HepG2 (cell line): Measurements from ENCODE around the gene HPD. TPM values are rescaled to one million over a fixed set of nuclear protein-coding genes. Genes with fewer than 3 reads are reported as not detected.

ENCODE experiments used
- ATF3 ChIP-seq: sonication (generic); formaldehyde crosslinking; IDR thresholded peaks from 2 replicates; pipeline ENCODE4 v1.4.0; 2020; ENCODE audit warnings: missing genetic modification reagents
- CBFB ChIP-seq: sonication (generic); formaldehyde crosslinking; IDR thresholded peaks from 2 replicates; pipeline ENCODE4 v1.4.0; 2020; ENCODE audit warnings: missing genetic modification reagents
- ELF3 ChIP-seq: IDR thresholded peaks from 2 replicates; pipeline ENCODE4 v1.6.1; 2016; ENCODE audit warnings: missing genetic modification reagents, missing compliant biosample characterization
- EP300 ChIP-seq, 3 experiments: sonication (generic) in 1 of 3; formaldehyde crosslinking in 1 of 3; IDR thresholded peaks; 2 replicates each; pipeline versions ENCODE4 v1.5.1 to v1.6.1; 2011 to 2020; ENCODE audit warnings: low read depth in 2 of 3, low read length in 2 of 3, borderline replicate concordance in 1 of 3, improper control_type of control experiment in 1 of 3, mild to moderate bottlenecking in 1 of 3, missing genetic modification reagents in 1 of 3, moderate library complexity in 1 of 3
- FOXP4 ChIP-seq: sonication (generic); formaldehyde crosslinking; IDR thresholded peaks from 2 replicates; pipeline ENCODE4 v1.4.0; 2020; ENCODE audit warnings: missing genetic modification reagents
- MTA1 ChIP-seq: sonication (generic); formaldehyde crosslinking; IDR thresholded peaks from 2 replicates; pipeline ENCODE4 v1.4.0; 2020; ENCODE audit warnings: missing genetic modification reagents, mild to moderate bottlenecking, borderline replicate concordance
- MXI1 ChIP-seq: IDR thresholded peaks from 3 replicates; pipeline ENCODE4 v1.6.1; 2012; ENCODE audit warnings: low read depth, low read length, inconsistent platforms, borderline replicate concordance
- NFKBIZ ChIP-seq: IDR thresholded peaks from 2 replicates; pipeline ENCODE4 v1.6.1; 2018; ENCODE audit warnings: missing genetic modification reagents, missing compliant biosample characterization
- PITX1 ChIP-seq: sonication (generic); formaldehyde crosslinking; IDR thresholded peaks from 2 replicates; pipeline ENCODE4 v1.5.1; 2020; ENCODE audit warnings: mild to moderate bottlenecking, missing genetic modification reagents
- POLR2AphosphoS5 ChIP-seq: IDR thresholded peaks from 2 replicates; pipeline ENCODE4 v1.6.1; 2012; ENCODE audit warnings: low read depth, low read length
- RXRB ChIP-seq: IDR thresholded peaks from 2 replicates; pipeline ENCODE4 v1.6.1; 2016; ENCODE audit warnings: borderline replicate concordance, missing genetic modification reagents, missing compliant biosample characterization
- SALL2 ChIP-seq: sonication (generic); formaldehyde crosslinking; IDR thresholded peaks from 2 replicates; pipeline ENCODE4 v1.8.1; 2023; ENCODE audit warnings: mild to moderate bottlenecking, missing genetic modification reagents, inconsistent platforms
- ZBTB39 ChIP-seq: sonication (generic); formaldehyde crosslinking; IDR thresholded peaks from 2 replicates; pipeline ENCODE4 v1.5.0; 2020; ENCODE audit warnings: missing genetic modification reagents
- ZMAT3 ChIP-seq: sonication (generic); formaldehyde crosslinking; conservative IDR thresholded peaks from 2 replicates; pipeline ENCODE4 v1.7.0; 2021; ENCODE audit warnings: missing genetic modification reagents
- ZNF160 ChIP-seq: sonication (generic); formaldehyde crosslinking; IDR thresholded peaks from 2 replicates; pipeline ENCODE4 v1.8.0; 2022; ENCODE audit warnings: mild to moderate bottlenecking, inconsistent platforms, missing genetic modification reagents
- ZNF280D ChIP-seq: sonication (generic); formaldehyde crosslinking; IDR thresholded peaks from 2 replicates; pipeline ENCODE4 v1.5.1; 2020; ENCODE audit warnings: mild to moderate bottlenecking, missing genetic modification reagents
- ZNF446 ChIP-seq: sonication (generic); formaldehyde crosslinking; IDR thresholded peaks from 2 replicates; pipeline ENCODE4 v1.5.0; 2020; ENCODE audit warnings: mild to moderate bottlenecking, missing genetic modification reagents
- ZNF501 ChIP-seq: sonication (generic); formaldehyde crosslinking; IDR thresholded peaks from 2 replicates; pipeline ENCODE4 v1.5.1; 2020; ENCODE audit warnings: mild to moderate bottlenecking, moderate library complexity, missing genetic modification reagents
- ZNF564 ChIP-seq: sonication (generic); formaldehyde crosslinking; IDR thresholded peaks from 2 replicates; pipeline ENCODE4 v1.8.1; 2023; ENCODE audit warnings: mild to moderate bottlenecking, missing genetic modification reagents
- ZNF614 ChIP-seq: IDR thresholded peaks from 2 replicates; pipeline ENCODE4 v1.6.1; 2018; ENCODE audit warnings: missing biosample characterization, missing genetic modification reagents, inconsistent platforms, borderline replicate concordance
- ZSCAN30 ChIP-seq: sonication (generic); formaldehyde crosslinking; IDR thresholded peaks from 2 replicates; pipeline ENCODE4 v1.5.0; 2020; ENCODE audit warnings: mild to moderate bottlenecking, missing genetic modification reagents
- polyA plus RNA-seq, 8 experiments: library from polyadenylated mRNA; depleted of rRNA in 3 of 8; stranded (reverse) in 7 of 8; unstranded in 1 of 8; fragments of >200 nt; fragmentation: Illumina TruSeq in 4 of 8; extraction: Trizol in 4 of 8; gene quantifications; 2 replicates each; pipeline versions ENCODE4 v1.2.1 to v1.2.3, GENCODE V29; 2011 to 2016; ENCODE audit warnings: low read depth in 4 of 8, missing spikeins in 1 of 8, mixed read lengths in 1 of 8; ENCODE audit not compliant: insufficient read depth in 1 of 8
- total RNA-seq, 5 experiments: library from RNA; depleted of rRNA; stranded (reverse); fragments of >200 nt; fragmentation: Illumina TruSeq; extraction: Trizol; gene quantifications; 2 replicates each; pipeline ENCODE4 v1.2.3, GENCODE V29; 2016; ENCODE audit warnings: low read depth in 1 of 5

HPD gene
- total and polyA plus RNA-seq, 2 of the 13 experiments (the other 11 are each of a cell fraction or from before 2014, with no cell fraction given) = 120 to 195 TPM

GRCh38 chr12:121796855-121797751 is 61.6 kb downstream of the HPD start (continued):
- peak; percentile 58; the same call in 1 of the 2 replicates for TF ChIP-seq FOXP4 (CRISPR knock-in tag)
- no peak for TF ChIP-seq ZNF446 (CRISPR knock-in tag)
- no peak for TF ChIP-seq ZBTB39
- peak; percentile 81 for TF ChIP-seq RXRB (CRISPR knock-in tag)
- peak; percentile 72; the same call in 1 of the 2 replicates for TF ChIP-seq ELF3 (CRISPR knock-in tag)
- TF ChIP-seq ZSCAN30 (CRISPR knock-in tag) = 0 out of 2 replicates have a peak, but pooled peaks have one; percentile 56
- peak; percentile 75; the same call in 1 of the 2 replicates for TF ChIP-seq ZNF501
- TF ChIP-seq ZNF614 (CRISPR knock-in tag) = peak; percentile 86; the same call in 1 of the 2 replicates
- TF ChIP-seq POLR2AphosphoS5 = peak; percentile 89
- TF ChIP-seq MXI1 = peak; percentile 93; the same call in 2 of the 3 replicates
- TF ChIP-seq ZMAT3 (CRISPR knock-in tag) = peak; percentile 68; the same call in 1 of the 2 replicates
- TF ChIP-seq NFKBIZ (CRISPR knock-in tag) = peak; percentile 64; the same call in 1 of the 2 replicates
- TF ChIP-seq ATF3 (CRISPR knock-in tag) = peak; percentile 56; the same call in 1 of the 2 replicates
- no peak for TF ChIP-seq ZNF564 (CRISPR knock-in tag)
- TF ChIP-seq ZNF160 (CRISPR knock-in tag) = no peak
- TF ChIP-seq EP300 (IDR thresholded peaks at IDR 0.05; ENCODE audit: low read depth in 2 of 2, low read length in 2 of 2) = peak; percentile 29 to 55; a peak in 3 of 4 replicates
- peak; percentile 53; the same call in 1 of the 2 replicates for TF ChIP-seq EP300 (CRISPR knock-in tag; IDR thresholded peaks at IDR 0.05; ENCODE audit: borderline replicate concordance)
- no peak; the same call in none of the 2 replicates for TF ChIP-seq SALL2
- TF ChIP-seq MTA1 = peak; percentile 73; the same call in 1 of the 2 replicates
- 0 out of 2 replicates have a peak, but pooled peaks have one; percentile 42 for TF ChIP-seq PITX1
- TF ChIP-seq CBFB = peak; percentile 75
- TF ChIP-seq ZNF280D (CRISPR knock-in tag) = 0 out of 2 replicates have a peak, but pooled peaks have one; percentile 20
